HL-60 (cell line): Measurements from ENCODE around the gene NEK1.

Experiments
- DNase-seq, 2 experiments: peaks; one replicate each; pipeline ENCODE4 v3.0.0-alpha.2; 2010 to 2020; ENCODE audit warnings: low read depth in 1 of 2, low spot score in 1 of 2
- H3K27ac ChIP-seq: fragments of 250-450 bp; sonication (Bioruptor Pico); replicated peaks from 2 replicates; pipeline ENCODE4 v1.5.1; 2020; ENCODE audit warnings: mild to moderate bottlenecking, moderate library complexity
- H3K27me3 ChIP-seq: fragments of 250-450 bp; sonication (Bioruptor Pico); 2 replicates; pipeline ENCODE4 v1.5.1; 2021; ENCODE audit warnings: mild to moderate bottlenecking, moderate library complexity; ENCODE audit not compliant: insufficient read depth, poor library complexity, severe bottlenecking
- H3K4me3 ChIP-seq: replicated peaks from 2 replicates; pipeline ENCODE4 v1.5.1; 2011; ENCODE audit warnings: mild to moderate bottlenecking, control low read depth, low read length; ENCODE audit not compliant: insufficient read depth
- CTCF ChIP-seq: IDR thresholded peaks from one replicate; pipeline ENCODE4 v1.5.1; 2011; ENCODE audit warnings: low read length, control low read depth, inconsistent platforms; ENCODE audit not compliant: insufficient read depth
- GABPA ChIP-seq: IDR thresholded peaks from 2 replicates; pipeline ENCODE4 v1.6.1; 2012; ENCODE audit warnings: low read depth
- POLR2AphosphoS5 ChIP-seq: IDR thresholded peaks from 2 replicates; pipeline ENCODE4 v1.6.1; 2012; ENCODE audit warnings: low read depth
- SPI1 ChIP-seq: IDR thresholded peaks from 2 replicates; pipeline ENCODE4 v1.6.1; 2012; ENCODE audit warnings: low read depth, mild to moderate bottlenecking, borderline replicate concordance
- TF ChIP-seq, protein P1 (sequence below): IDR thresholded peaks from 2 replicates; pipeline ENCODE4 v1.6.1; 2012; ENCODE audit warnings: low read depth; ENCODE audit not compliant: insufficient replicate concordance

NEK1 gene

GRCh38 chr4:169593050-169593560 is 19.3 kb downstream of the NEK1 start:
- no peak overlapping the region for H3K4me3 ChIP-seq
- TF ChIP-seq SPI1, result no peak
- TF ChIP-seq POLR2AphosphoS5, result no peak
- TF ChIP-seq CTCF, result no peak
- TF ChIP-seq, protein P1, sequence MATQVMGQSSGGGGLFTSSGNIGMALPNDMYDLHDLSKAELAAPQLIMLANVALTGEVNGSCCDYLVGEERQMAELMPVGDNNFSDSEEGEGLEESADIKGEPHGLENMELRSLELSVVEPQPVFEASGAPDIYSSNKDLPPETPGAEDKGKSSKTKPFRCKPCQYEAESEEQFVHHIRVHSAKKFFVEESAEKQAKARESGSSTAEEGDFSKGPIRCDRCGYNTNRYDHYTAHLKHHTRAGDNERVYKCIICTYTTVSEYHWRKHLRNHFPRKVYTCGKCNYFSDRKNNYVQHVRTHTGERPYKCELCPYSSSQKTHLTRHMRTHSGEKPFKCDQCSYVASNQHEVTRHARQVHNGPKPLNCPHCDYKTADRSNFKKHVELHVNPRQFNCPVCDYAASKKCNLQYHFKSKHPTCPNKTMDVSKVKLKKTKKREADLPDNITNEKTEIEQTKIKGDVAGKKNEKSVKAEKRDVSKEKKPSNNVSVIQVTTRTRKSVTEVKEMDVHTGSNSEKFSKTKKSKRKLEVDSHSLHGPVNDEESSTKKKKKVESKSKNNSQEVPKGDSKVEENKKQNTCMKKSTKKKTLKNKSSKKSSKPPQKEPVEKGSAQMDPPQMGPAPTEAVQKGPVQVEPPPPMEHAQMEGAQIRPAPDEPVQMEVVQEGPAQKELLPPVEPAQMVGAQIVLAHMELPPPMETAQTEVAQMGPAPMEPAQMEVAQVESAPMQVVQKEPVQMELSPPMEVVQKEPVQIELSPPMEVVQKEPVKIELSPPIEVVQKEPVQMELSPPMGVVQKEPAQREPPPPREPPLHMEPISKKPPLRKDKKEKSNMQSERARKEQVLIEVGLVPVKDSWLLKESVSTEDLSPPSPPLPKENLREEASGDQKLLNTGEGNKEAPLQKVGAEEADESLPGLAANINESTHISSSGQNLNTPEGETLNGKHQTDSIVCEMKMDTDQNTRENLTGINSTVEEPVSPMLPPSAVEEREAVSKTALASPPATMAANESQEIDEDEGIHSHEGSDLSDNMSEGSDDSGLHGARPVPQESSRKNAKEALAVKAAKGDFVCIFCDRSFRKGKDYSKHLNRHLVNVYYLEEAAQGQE, result no peak
- no peaks in the 10 kb centered on the region for H3K27me3 ChIP-seq
- H3K27ac ChIP-seq, result no peak overlapping the region
- no peak for DNase-seq

DNA sequence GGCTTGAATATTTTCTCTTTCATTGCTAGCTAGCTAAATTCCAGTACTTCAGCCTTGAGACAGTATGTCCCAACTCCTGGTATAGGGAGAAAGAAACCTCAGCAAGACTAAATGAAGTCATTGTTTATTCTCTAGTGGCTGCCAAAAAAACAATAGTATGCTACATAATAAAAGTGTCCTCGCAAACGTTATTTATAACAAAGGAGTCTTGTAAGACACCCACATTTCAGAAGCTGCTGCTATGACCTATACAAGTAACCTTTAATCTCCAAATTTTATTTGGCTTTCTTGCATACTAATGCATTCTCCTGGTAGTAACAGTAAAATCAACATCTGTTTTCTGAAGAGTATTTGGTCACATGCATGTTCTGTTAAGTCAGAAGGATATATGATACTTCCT is 28.8 kb downstream of the NEK1 start:
- no peak overlapping the region for H3K27ac ChIP-seq
- DNase-seq, result no peak
- H3K27me3 ChIP-seq, result no peaks in the 10 kb centered on the region
- TF ChIP-seq GABPA (no peak), CTCF (no peak), SPI1 (no peak), POLR2AphosphoS5 (no peak)
- TF ChIP-seq, protein P1, result no peak
- H3K4me3 ChIP-seq, result no peak overlapping the region

- no peak for TF ChIP-seq CTCF
- TF ChIP-seq POLR2AphosphoS5, result no peak
- TF ChIP-seq SPI1, result no peak
- no peak for TF ChIP-seq GABPA
- TF ChIP-seq, protein P1, result no peak
- Histone ChIP-seq H3K4me3 (no peak overlapping the region), H3K27ac (no peak overlapping the region), H3K27me3 (no peaks in the 10 kb centered on the region)
- DNase-seq, result no peak
Measured at GRCh38 chr4:169582706-169583105, 29.7 kb downstream of the NEK1 start.
